ENCODE measurements around the gene BICC1. TPM values are rescaled to one million over a fixed set of nuclear protein-coding genes. Genes with fewer than 3 reads are reported as not detected.

The BICC1 gene
- total RNA-seq, 1 experiment from 2014 or later, result 15.1 TPM

GRCh38 chr10:58802047-58802446 lies 289.4 kb downstream of the BICC1 start:
- H3K4me1 ChIP-seq, result no peaks in the 10 kb centered on the region
- no peaks in the 10 kb centered on the region for H3K9me3 ChIP-seq (replicated peaks)
- H3K27me3 ChIP-seq, result no peaks in the 10 kb centered on the region
- no peak for DNase-seq
- no peaks in the 10 kb centered on the region for H3K36me3 ChIP-seq
- H3K27ac ChIP-seq, result no peak overlapping the region
- H3K4me3 ChIP-seq, result no peak overlapping the region

- no peak overlapping the region for H3K4me3 ChIP-seq
- no peaks in the 10 kb centered on the region for H3K36me3 ChIP-seq
- no peaks in the 10 kb centered on the region for H3K4me1 ChIP-seq
These were observed 293.7 kb downstream of the BICC1 start for GRCh38 chr10:58806323-58806722.

GRCh38 chr10:58806970-58807628 lies 294.4 kb downstream of the BICC1 start:
- H3K4me3 ChIP-seq, result no peak overlapping the region
- no peak overlapping the region for H3K27ac ChIP-seq
- H3K36me3 ChIP-seq, result no peaks in the 10 kb centered on the region
- no peak for DNase-seq
- no peaks in the 10 kb centered on the region for H3K27me3 ChIP-seq
- H3K9me3 ChIP-seq (replicated peaks), result no peaks in the 10 kb centered on the region
- H3K4me1 ChIP-seq, result no peaks in the 10 kb centered on the region

More at GRCh38 chr10:58806323-58806722, 293.7 kb downstream of the BICC1 start:
- H3K27me3 ChIP-seq, result no peaks in the 10 kb centered on the region
- DNase-seq, result no peak
- H3K9me3 ChIP-seq (replicated peaks), result no peaks in the 10 kb centered on the region
- no peak overlapping the region for H3K27ac ChIP-seq

- no peaks in the 10 kb centered on the region for H3K4me1 ChIP-seq
- no peak overlapping the region for H3K27ac ChIP-seq
- no peak overlapping the region for H3K4me3 ChIP-seq
- no peaks in the 10 kb centered on the region for H3K27me3 ChIP-seq
- H3K36me3 ChIP-seq, result no peaks in the 10 kb centered on the region
- H3K9me3 ChIP-seq (replicated peaks), result no peaks in the 10 kb centered on the region
- no peak for DNase-seq
These were observed 295.0 kb downstream of the BICC1 start for GRCh38 chr10:58807629-58808022.

- Histone ChIP-seq H3K36me3 (no peaks in the 10 kb centered on the region), H3K4me1 (no peaks in the 10 kb centered on the region), H3K4me3 (no peak overlapping the region), H3K27ac (no peak overlapping the region), H3K9me3 (replicated peaks) (no peaks in the 10 kb centered on the region), H3K27me3 (no peaks in the 10 kb centered on the region)
- peak in 1 of 2 experiments; percentile 2 for DNase-seq
These were observed 298.1 kb downstream of the BICC1 start for GRCh38 chr10:58810751-58811150.

- DNase-seq, result no peak
- Histone ChIP-seq H3K27ac (no peak overlapping the region), H3K4me3 (no peak overlapping the region), H3K27me3 (no peaks in the 10 kb centered on the region), H3K9me3 (replicated peaks) (no peaks in the 10 kb centered on the region), H3K36me3 (no peaks in the 10 kb centered on the region), H3K4me1 (no peaks in the 10 kb centered on the region)
These were observed 300.9 kb downstream of the BICC1 start for GRCh38 chr10:58813573-58813972.

- H3K27ac ChIP-seq, result no peak overlapping the region
- no peak for DNase-seq
- no peaks in the 10 kb centered on the region for H3K9me3 ChIP-seq (replicated peaks)
These were observed 304.7 kb downstream of the BICC1 start for GRCh38 chr10:58817201-58817846.

GRCh38 chr10:58818900-58819299 lies 306.2 kb downstream of the BICC1 start:
- no peak overlapping the region for H3K4me3 ChIP-seq
- peaks cover 10% of the 10 kb centered on the region; the same call in 1 of the 2 replicates for H3K4me1 ChIP-seq
- H3K9me3 ChIP-seq (replicated peaks), result no peaks in the 10 kb centered on the region
- peak in 1 of 2 experiments; percentile 19 for DNase-seq
- no peaks in the 10 kb centered on the region for H3K27me3 ChIP-seq
- no peaks in the 10 kb centered on the region for H3K36me3 ChIP-seq
- H3K27ac ChIP-seq, result no peak overlapping the region

More at GRCh38 chr10:58817201-58817846, 304.7 kb downstream of the BICC1 start:
- Histone ChIP-seq H3K4me1 (peaks cover 10% of the 10 kb centered on the region; the same call in 1 of the 2 replicates), H3K36me3 (no peaks in the 10 kb centered on the region), H3K4me3 (no peak overlapping the region), H3K27me3 (no peaks in the 10 kb centered on the region)

GRCh38 chr10:58820386-58820785 lies 307.7 kb downstream of the BICC1 start:
- no peak overlapping the region for H3K4me3 ChIP-seq
- no peaks in the 10 kb centered on the region for H3K9me3 ChIP-seq (replicated peaks)
- no peak for DNase-seq
- peaks cover 10% of the 10 kb centered on the region; the same call in 1 of the 2 replicates for H3K4me1 ChIP-seq
- no peaks in the 10 kb centered on the region for H3K27me3 ChIP-seq
- H3K27ac ChIP-seq, result no peak overlapping the region
- H3K36me3 ChIP-seq, result no peaks in the 10 kb centered on the region

- Histone ChIP-seq H3K36me3 (no peaks in the 10 kb centered on the region), H3K27me3 (no peaks in the 10 kb centered on the region), H3K9me3 (replicated peaks) (no peaks in the 10 kb centered on the region), H3K4me1 (peaks cover 10% of the 10 kb centered on the region; the same call in 1 of the 2 replicates), H3K27ac (no peak overlapping the region), H3K4me3 (no peak overlapping the region)
- no peak for DNase-seq
These were observed 308.4 kb downstream of the BICC1 start for GRCh38 chr10:58820861-58821751.

GRCh38 chr10:58821752-58822056 lies 309.0 kb downstream of the BICC1 start:
- Histone ChIP-seq H3K9me3 (replicated peaks) (no peaks in the 10 kb centered on the region), H3K36me3 (no peaks in the 10 kb centered on the region), H3K4me1 (peaks cover 10% of the 10 kb centered on the region; the same call in 1 of the 2 replicates), H3K4me3 (no peak overlapping the region), H3K27ac (no peak overlapping the region), H3K27me3 (no peaks in the 10 kb centered on the region)
- no peak for DNase-seq

GRCh38 chr10:58823983-58824382 lies 311.3 kb downstream of the BICC1 start:
- no peak overlapping the region for H3K27ac ChIP-seq
- no peak overlapping the region for H3K4me3 ChIP-seq
- H3K27me3 ChIP-seq, result no peaks in the 10 kb centered on the region
- peaks cover 10% of the 10 kb centered on the region; the same call in 1 of the 2 replicates for H3K4me1 ChIP-seq
- no peaks in the 10 kb centered on the region for H3K36me3 ChIP-seq
- H3K9me3 ChIP-seq (replicated peaks), result no peaks in the 10 kb centered on the region
- no peak for DNase-seq

- no peaks in the 10 kb centered on the region for H3K36me3 ChIP-seq
- no peak overlapping the region for H3K27ac ChIP-seq
- peaks cover 10% of the 10 kb centered on the region; the same call in 1 of the 2 replicates for H3K4me1 ChIP-seq
- H3K27me3 ChIP-seq, result no peaks in the 10 kb centered on the region
- no peak overlapping the region for H3K4me3 ChIP-seq
- no peaks in the 10 kb centered on the region for H3K9me3 ChIP-seq (replicated peaks)
- DNase-seq, result no peak
These were observed 311.7 kb downstream of the BICC1 start for GRCh38 chr10:58824396-58824795.

- Histone ChIP-seq H3K27ac (no peak overlapping the region), H3K4me1 (peaks cover under 1% of the 10 kb centered on the region; the same call in 1 of the 2 replicates), H3K4me3 (no peak overlapping the region), H3K9me3 (replicated peaks) (no peaks in the 10 kb centered on the region), H3K27me3 (no peaks in the 10 kb centered on the region), H3K36me3 (no peaks in the 10 kb centered on the region)
- no peak for DNase-seq
These were observed 314.0 kb downstream of the BICC1 start for GRCh38 chr10:58826694-58827093.

- Histone ChIP-seq H3K4me1 (no peaks in the 10 kb centered on the region), H3K27me3 (no peaks in the 10 kb centered on the region), H3K9me3 (replicated peaks) (no peaks in the 10 kb centered on the region), H3K36me3 (no peaks in the 10 kb centered on the region), H3K27ac (no peak overlapping the region), H3K4me3 (no peak overlapping the region)
- DNase-seq, result no peak
These were observed 314.7 kb downstream of the BICC1 start for GRCh38 chr10:58827381-58827780.

Measured in SJCRH30 (cell line).